HG02870 (cell line): ENCODE measurements around the gene CTAGE1.
"Not testable (repeated sequence)": the region's sequence is repeated elsewhere in the genome, so short reads cannot be mapped to it uniquely, and the experiment has no call there.

Experiments
- ATAC-seq: cut with Tn5 transposase; IDR thresholded peaks from one replicate; pipeline ENCODE4 v1.9.1; 2021; ENCODE audit warnings: mild to moderate bottlenecking, moderate library complexity; ENCODE audit not compliant: unreplicated experiment

Gene CTAGE1

DNA sequence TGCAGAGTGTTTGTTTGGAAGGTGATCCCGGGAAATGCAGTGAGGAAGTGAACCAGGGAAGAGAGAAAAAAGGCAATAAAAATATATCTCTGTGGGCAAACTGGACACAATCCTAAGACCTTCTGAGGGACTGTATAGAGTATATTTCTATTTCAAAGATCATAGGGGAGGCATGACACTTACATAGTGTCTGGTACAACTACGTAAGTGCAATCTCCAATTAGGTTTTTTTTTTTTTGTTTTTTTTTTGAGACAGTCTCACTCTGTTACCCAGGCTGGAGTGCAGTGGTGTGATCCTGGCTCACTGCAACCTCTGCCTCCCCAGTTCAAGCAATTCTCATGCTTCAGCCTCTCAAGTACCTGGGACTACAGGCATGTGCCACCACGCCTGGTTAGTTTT lies 24.6 kb downstream of the CTAGE1 start:
- ATAC-seq = not testable (repeated sequence)

DNA sequence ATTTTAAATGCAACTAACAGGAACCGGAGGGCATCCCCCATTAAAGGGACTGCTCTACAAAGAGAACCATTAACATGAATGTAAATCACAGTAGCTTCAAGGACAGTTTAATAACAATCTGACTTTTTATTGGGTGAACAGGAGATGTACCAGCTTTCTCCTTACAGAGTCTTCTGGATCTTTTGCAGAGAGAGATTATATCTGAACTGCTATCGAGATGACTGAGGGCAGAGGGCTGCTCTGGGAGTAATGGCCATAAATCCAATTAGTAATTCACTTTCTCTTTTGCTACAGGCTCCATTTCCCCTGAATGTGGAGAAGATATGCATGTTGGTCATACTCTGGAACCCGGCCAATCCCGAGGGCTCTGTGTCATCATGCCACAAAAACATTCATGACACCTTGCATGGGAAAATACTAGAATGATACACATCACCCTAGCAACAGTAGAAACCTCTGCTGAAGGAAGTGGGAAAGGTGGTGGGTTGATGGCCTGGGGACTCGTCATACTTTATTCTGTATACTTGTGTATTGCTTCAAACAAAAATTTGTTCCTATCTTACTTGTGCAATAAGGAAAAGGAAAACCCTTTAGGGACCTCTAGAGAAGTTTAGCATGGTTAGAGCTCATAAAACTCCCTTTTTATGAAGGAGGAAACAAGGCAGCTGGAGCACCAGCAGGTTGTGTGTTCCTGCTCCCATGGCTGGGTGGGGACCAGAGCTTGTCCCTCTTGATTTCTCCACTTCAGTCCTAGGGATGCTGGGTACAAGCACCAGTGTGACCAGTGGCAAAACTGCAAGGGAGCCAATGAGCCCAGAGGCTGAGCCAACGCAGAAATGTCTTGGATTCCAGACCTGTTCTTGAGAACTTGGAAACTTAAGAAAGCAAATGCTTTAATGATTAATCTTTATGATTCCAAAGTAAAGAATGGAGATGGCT lies 26.0 kb downstream of the CTAGE1 start:
- no peak for ATAC-seq

DNA sequence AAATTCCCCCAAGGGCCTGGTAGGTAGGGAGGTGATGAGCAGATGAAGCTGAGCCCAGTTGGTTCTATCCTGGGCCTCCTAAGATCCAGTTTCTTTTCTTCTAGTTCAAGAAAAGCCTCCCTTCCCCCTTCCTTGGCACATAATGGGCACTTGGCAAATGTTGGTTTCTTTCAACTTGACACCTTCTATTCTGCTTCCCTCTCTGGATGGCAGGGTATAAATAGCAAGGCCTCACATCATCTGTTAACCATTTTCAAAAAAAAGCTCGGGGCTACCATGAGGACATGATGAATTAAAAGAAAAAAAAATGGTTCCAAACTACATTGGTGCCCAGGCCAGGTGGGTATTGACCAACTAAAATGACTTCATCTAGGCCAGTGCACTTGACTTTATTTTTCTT lies 29.9 kb downstream of the CTAGE1 start:
- no peak for ATAC-seq

DNA sequence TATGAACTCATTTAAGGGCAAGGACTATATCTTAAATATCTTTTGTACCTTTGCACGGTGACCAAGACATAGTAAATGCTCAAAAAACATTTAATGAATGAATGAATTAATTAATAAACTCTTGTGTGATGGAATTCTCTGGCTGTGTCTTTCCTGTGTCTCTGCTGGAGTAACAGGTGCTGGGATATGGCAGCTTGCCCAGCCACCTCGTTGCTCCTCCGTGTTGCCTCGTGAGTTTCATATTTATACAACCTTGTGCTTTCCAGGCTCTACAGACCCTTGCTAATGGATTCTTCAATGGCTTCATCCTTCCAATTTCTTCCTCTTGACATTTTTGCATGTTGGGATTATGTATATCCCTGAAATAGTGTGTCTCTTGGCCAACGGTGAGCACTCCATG lies 30.4 kb downstream of the CTAGE1 start:
- ATAC-seq = no peak

DNA sequence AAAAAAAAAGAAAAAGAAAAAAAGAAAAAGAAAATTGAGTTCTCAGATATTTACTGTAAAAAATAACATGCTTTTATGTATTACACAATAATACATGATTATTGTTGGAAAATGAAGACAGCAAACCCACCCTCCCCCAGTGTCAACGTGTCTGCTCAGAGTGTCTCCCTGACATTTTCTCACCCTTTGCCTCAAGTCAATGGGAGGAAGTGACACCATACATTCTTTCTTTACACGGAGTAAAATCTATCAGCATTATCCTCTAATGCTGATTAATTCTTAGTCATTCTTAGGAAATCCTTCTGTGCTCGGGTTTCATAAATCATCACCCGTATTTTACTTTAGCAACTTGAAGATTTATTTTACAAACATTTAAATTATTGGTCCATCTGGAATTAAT lies 32.0 kb downstream of the CTAGE1 start:
- ATAC-seq = no peak

DNA sequence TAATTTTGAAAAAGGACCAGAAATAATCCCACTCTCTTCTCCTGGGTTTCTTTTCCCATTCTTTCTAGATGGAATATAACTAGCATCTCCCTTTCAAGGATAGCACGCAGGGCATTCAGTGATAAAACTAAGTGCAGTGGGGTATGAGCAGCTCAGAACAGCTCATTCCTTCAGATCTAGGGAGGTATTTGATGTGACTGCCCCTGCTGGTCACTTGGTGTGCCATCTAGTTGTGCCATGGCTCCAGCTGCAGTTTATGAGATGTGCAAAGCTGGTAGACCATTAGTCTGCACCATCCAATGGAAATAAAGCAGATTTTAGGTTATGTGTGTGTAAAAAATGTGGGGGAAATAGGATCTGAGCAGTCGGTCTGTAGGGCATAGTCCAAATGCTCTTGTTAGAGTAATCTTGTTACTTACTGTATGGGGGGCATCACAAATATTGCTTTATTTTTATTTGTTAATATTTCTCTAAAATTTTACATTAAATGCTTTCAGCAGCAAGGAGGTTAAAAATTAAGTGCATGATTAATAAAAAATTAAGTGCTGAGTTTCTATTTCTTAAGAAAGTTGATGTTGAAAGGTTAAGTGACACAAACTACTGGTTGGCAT lies 38.9 kb downstream of the CTAGE1 start:
- no peak for ATAC-seq

DNA sequence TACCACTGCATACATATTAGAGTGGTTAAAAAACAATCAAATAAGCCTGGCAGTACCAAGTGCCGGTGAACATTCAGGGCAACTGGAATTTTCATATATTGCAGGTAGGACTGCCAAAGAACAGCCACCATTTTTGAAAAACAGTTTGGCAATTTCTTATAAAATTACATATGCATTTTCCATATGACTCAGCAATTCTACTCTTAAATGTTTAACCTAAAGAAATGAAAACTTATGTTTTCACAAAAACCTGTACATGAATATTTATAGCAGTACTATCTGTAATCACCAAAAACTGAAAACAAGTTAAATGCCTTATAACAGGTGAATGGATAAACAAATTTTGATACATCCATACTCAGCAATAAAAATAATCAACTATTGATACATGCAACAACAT lies 39.9 kb downstream of the CTAGE1 start:
- ATAC-seq = no peak

DNA sequence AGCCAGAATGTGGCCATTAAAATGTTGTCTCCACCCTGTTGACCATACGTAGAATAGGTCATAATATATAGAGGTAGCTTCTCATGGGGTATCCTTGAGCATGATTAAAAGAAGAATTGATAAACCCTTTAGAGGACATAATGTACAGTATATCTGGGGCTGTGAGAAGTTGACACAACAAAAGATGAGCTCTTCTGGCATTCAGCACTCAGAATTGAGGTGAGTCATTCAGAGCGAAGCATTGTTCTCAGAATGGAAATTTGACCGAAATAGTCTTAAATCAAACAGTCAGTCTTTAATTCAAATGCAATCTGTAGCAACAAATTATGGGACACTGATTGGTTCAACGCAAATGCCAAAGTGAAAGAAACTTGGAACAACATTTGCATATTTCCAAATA lies 47.3 kb downstream of the CTAGE1 start:
- no peak for ATAC-seq

DNA sequence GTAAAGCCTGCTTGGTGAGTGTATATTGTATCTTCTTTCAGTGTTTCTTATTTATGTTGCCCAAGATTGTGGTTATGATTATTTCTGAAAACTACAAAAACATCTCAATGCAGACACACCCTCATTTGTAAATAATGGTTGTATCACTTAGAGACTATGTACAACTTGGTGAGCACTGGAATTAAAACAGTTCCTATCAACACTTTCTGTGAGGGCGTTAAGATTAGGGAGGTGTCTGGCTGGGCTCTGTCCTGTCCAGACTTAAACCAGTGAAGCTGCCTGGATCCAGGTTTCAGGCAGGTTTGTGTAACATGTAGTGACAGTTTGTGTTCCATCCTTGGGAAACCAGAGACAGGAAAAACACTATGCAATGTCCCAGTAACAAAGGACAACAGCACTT lies 49.7 kb downstream of the CTAGE1 start:
- no peak for ATAC-seq

DNA sequence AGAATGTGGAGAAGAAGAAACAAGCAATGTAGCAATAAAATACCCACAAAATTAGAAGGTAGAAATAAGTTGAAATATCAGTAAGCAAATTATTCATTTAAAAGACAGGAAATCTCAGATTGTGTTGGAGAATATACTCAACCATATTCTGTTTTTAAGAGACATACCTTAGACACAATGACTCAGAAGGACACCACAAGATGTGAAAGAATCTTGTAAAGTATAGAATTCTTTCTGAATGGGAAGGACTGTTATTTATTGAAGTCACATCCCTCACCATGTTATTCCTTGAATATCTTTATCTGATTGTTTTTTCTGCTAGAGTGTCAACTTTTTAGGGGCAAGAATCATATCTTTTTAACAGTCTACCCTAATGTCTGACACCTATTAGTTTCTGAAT lies 50.4 kb downstream of the CTAGE1 start:
- no peak for ATAC-seq

DNA sequence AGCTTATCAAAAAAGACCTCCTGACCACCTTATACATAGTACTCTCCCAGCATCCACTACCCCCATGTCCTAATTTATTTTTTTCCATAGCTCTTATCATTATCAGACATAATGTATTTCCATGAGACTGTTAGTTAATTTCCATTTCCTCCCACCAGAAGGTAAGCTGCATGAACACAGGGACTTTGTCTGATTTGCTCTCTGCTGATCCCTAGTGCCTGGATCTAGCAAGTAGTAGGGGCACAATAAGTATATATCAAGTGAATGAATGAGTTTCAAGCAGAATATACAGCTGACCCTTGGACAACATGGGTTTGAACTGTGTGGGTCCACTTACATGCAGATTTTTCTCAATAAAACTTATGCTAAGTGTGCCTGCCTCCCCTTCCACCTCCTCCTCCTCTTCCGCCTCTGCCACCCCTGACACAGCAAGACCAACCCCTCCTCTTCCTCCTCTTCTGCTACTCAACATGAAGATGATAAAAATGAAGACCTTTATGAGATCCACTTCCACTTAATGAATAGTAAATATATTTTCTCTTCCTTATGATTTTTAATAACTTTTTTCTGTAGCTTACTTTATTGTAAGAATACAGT lies 53.8 kb downstream of the CTAGE1 start:
- no peak for ATAC-seq
